Heart left ventricle (tissue), 16 donors: Measurements from ENCODE around the gene SEC63. TPM values are rescaled to one million over a fixed set of nuclear protein-coding genes. Genes with fewer than 3 reads are reported as not detected.
"Not testable (repeated sequence)": the region's sequence is repeated elsewhere in the genome, so short reads cannot be mapped to it uniquely, and the experiment has no call there.

Experiments
- ATAC-seq, 4 donors: fragments of 200-7000 bp; cut with Tn5 transposase; one replicate each; pipeline ENCODE4 v1.9.1; 2020 to 2022; ENCODE audit warnings: moderate library complexity in 4 of 4, mild to moderate bottlenecking in 3 of 4, moderate number of reproducible peaks in 1 of 4
- DNase-seq, 5 donors: peaks; one replicate each; pipeline ENCODE4 v3.0.0-alpha.2; 2020
- H3K27ac ChIP-seq, 12 donors: fragments of 200-600 bp; sonication (generic) in 4 of 12; one replicate each; pipeline versions ENCODE4 v1.5.0 to v1.8.0; 2016 to 2022; ENCODE audit warnings: mild to moderate bottlenecking in 2 of 12
- H3K27me3 ChIP-seq, 9 donors: fragments of 200-600 bp; sonication (generic) in 2 of 9; one replicate each; pipeline versions ENCODE4 v1.5.1 to v1.8.0; 2016 to 2022; ENCODE audit warnings: mild to moderate bottlenecking in 3 of 9
- H3K36me3 ChIP-seq, 9 donors: fragments of 200-600 bp; sonication (generic) in 2 of 9; one replicate each; pipeline versions ENCODE4 v1.5.0 to v1.8.0; 2018 to 2022; ENCODE audit warnings: mild to moderate bottlenecking in 2 of 9
- H3K4me1 ChIP-seq, 12 donors: fragments of 200-600 bp; sonication (generic) in 4 of 12; one replicate each; pipeline versions ENCODE4 v1.5.0 to v1.8.0; 2016 to 2022; ENCODE audit warnings: mild to moderate bottlenecking in 3 of 12
- H3K4me3 ChIP-seq, 12 donors: fragments of 200-600 bp; sonication (generic) in 4 of 12; one replicate each; pipeline versions ENCODE4 v1.5.0 to v1.8.0; 2017 to 2022; ENCODE audit warnings: mild to moderate bottlenecking in 9 of 12, moderate library complexity in 4 of 12
- H3K9me3 ChIP-seq, 12 donors: fragments of 200-600 bp; sonication (generic) in 4 of 12; one replicate each; pipeline versions ENCODE4 v1.5.0 to v1.8.0; 2016 to 2022; ENCODE audit warnings: mild to moderate bottlenecking in 1 of 12
- POLR2A ChIP-seq, 2 donors: fragments of 450-650 bp; IDR thresholded peaks; one replicate each; pipeline ENCODE4 v1.6.1; 2017; ENCODE audit warnings: antibody characterized with exemption in 2 of 2, mild to moderate bottlenecking in 2 of 2, moderate library complexity in 2 of 2
- WGBS, 4 donors: extraction: QIAGEN DNeasy Blood & Tissue Kit in 2 of 4; methylation state at CpG; one replicate each; pipeline versions ENCODE4 v1.1.5 to v1.1.7; 2013 to 2018; 5-methylcytosine and 5-hydroxymethylcytosine counted together
- intact Hi-C, 10 donors: fragments of 100-400 bp; cut with DNase I; formaldehyde crosslinking; loops; one replicate each; pipeline versions ENCODE4 v1.11.1 to v1.14.2; 2022
- polyA plus RNA-seq, 2 donors: library from polyadenylated mRNA; stranded (reverse); fragments of 200-250 nt; gene quantifications; one replicate each; pipeline ENCODE4 v1.2.3, GENCODE V29; 2013
- total RNA-seq, 9 donors: library from RNA; depleted of rRNA in 2 of 9; stranded (reverse); fragments of >200 nt in 2 of 9; fragmentation: NEBNext Ultra II Directional in 3 of 9; extraction: Animal tissue kit (Norgen Biotek cat#: 25700) in 3 of 9; gene quantifications; one replicate each; pipeline versions ENCODE4 v1.1.0 to v1.2.4, GENCODE V29; 2016 to 2023
- TF ChIP-seq, protein P1 (sequence below), 12 donors: fragments of 200-600 bp; sonication (generic) in 4 of 12; IDR thresholded peaks; one replicate each; pipeline versions ENCODE4 v1.5.0 to v1.8.0; 2018 to 2022; ENCODE audit warnings: antibody characterized with exemption in 12 of 12, mild to moderate bottlenecking in 5 of 12
- donor health status: ischemic (EF 13 %, LVEDD 7.1; RV severe dilation, severe dysfunction).
- donor health status: healthy with polysubstance abuse.
- donor health status: DM: no; HTN: yes; CAD: no.
- donor health status: DM: no; HTN: no; CAD: no.
- donor health status: ischemic (EF 25% LVEDD 6.9; RV normal size, moderate dysfunction).
- donor health status: ischemic (EF 25% LVEDD 5.7; RV mildly dilated, moderate dysfunction).
- donor health status: healthy.
- donor health status: DM: yes; HTN: yes; CAD: no.
- donor health status: ischemic (EF 35%, LVEDD 5.7; RV mildly dilated, moderate dysfunction).
- donor health status: nonischemic (EF 11% LVEDD 7.7; RV severe dilation, severe dysfunction).
- donor health status: DM: yes; HTN: yes; CAD: no.
- donor health status: PGD.
- donor health status: ischemic (EF 29% LVEDD 5.4; RV normal size, mild dysfunction).
- donor health status: nonischemic (EF 23%, LVEDD 6.1; RV moderate dilation, normal function).

The SEC63 gene
- total and polyA plus RNA-seq, 11 donors = 15.3 to 64.9 (median 52.5) TPM

GRCh38 chr6:107991061-107991460, 33.1 kb upstream of the SEC63 start:
- TF ChIP-seq POLR2A (IDR thresholded peaks at IDR 0.05) = no peak
- TF ChIP-seq, protein P1, sequence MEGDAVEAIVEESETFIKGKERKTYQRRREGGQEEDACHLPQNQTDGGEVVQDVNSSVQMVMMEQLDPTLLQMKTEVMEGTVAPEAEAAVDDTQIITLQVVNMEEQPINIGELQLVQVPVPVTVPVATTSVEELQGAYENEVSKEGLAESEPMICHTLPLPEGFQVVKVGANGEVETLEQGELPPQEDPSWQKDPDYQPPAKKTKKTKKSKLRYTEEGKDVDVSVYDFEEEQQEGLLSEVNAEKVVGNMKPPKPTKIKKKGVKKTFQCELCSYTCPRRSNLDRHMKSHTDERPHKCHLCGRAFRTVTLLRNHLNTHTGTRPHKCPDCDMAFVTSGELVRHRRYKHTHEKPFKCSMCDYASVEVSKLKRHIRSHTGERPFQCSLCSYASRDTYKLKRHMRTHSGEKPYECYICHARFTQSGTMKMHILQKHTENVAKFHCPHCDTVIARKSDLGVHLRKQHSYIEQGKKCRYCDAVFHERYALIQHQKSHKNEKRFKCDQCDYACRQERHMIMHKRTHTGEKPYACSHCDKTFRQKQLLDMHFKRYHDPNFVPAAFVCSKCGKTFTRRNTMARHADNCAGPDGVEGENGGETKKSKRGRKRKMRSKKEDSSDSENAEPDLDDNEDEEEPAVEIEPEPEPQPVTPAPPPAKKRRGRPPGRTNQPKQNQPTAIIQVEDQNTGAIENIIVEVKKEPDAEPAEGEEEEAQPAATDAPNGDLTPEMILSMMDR (IDR thresholded peaks at IDR 0.05) = no peak
- WGBS, 4 donors = 68 to 73% (median 73%) methylated on average over 4 of the region's 4 CpGs
- Histone ChIP-seq H3K27ac (no peak overlapping the region), H3K36me3 (no peaks in the 10 kb centered on the region), H3K4me3 (no peak overlapping the region), H3K9me3 (no peaks in the 10 kb centered on the region), H3K4me1 (no peaks in the 10 kb centered on the region), H3K27me3 (no peaks in the 10 kb centered on the region)
- no peak for DNase-seq
- ATAC-seq = no peak
- intact Hi-C loops = no loop called here

GRCh38 chr6:107990587-107990986, 32.6 kb upstream of the SEC63 start:
- ATAC-seq, intact Hi-C loops, H3K27me3 ChIP-seq, H3K4me1 ChIP-seq, H3K9me3 ChIP-seq, H3K36me3 ChIP-seq, H3K27ac ChIP-seq, DNase-seq, H3K4me3 ChIP-seq: not testable (repeated sequence)
- WGBS, 4 donors = 56 to 66% (median 62%) methylated on average over 8 of the region's 8 CpGs

DNA sequence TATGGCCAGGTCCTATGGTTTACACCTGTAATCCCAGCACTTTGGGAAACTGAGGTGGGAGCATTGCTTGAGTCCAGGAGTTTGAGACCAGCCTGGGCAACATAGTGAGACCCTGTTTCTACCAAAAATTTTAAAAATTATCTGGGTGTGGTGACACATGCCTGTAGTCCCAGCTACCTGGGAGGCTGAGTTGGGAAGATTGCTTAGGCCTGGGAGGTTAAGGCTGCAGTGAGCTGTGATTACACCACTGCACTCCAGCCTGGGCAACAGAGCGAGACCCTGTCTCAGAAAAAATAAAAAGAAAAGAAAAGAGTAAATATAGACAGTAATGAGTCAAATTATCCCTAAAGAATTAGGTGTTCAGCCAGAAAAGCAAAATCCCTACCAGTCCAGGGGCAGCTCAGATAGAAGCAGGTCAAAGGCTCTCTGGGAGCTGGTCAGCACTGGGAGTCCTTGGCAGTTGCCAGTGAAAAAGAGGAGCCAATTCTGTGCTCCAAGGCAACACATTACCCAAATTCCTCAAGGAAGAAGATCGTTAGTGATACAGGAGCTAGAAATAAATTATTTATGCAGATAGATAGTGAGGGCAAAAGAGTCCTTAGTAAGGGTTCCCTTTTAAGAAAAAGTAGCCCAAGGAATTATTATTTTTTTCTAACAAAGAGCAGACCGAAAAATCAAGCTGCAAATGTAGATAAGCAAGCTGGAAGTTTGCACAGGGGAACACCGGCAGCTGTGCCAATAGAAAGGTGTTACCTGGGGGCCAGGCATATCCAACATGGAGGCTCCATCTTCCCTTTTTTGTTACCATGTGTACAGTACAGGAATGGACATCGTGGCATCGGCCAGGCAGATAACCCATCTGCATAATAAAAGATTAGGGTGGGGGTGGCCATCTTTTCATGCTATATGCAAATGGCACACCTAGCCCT, 31.4 kb upstream of the SEC63 start:
- Histone ChIP-seq H3K36me3 (no peaks in the 10 kb centered on the region), H3K27me3 (no peaks in the 10 kb centered on the region), H3K4me3 (no peak overlapping the region), H3K4me1 (no peaks in the 10 kb centered on the region), H3K9me3 (peaks cover 0 to 6% (median 0%) of the 10 kb centered on the region in 12 donors), H3K27ac (no peak overlapping the region)
- 53 to 59% (median 57%) methylated on average over 6 of the region's 6 CpGs for WGBS, 4 donors
- DNase-seq (no peak), ATAC-seq (no peak)
- TF ChIP-seq POLR2A (IDR thresholded peaks at IDR 0.05) = no peak
- TF ChIP-seq, protein P1 (IDR thresholded peaks at IDR 0.05) = no peak
- intact Hi-C loops = loop anchor here in 3 of 10 donors (10.0 kb wide), 3 partner anchors 55 to 535 kb away; no protein-coding TSS in a partner anchor

DNA sequence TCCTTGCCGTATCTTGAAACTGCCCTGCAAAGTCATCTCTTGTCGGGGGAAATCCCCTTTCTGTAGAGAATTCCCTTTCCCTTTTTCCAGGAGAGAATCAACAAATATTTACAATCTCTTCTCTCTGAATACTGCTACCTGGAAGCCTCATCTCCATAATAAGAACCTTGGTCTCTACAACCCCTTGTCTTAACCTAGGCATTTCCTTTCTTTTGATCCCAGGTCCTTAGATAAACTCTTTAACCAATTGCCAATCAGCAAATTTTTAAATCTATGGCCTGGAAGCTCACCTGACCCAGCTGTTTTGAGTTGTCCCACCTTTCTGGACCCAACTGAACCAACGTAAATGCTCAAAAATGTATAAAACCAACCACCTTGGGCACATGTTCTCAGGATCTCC, 30.6 kb upstream of the SEC63 start:
- WGBS, 4 donors = 83 to 92% (median 84%) methylated on average over 3 of the region's 3 CpGs
- Histone ChIP-seq H3K27me3 (no peaks in the 10 kb centered on the region), H3K4me3 (no peak overlapping the region), H3K4me1 (no peaks in the 10 kb centered on the region), H3K36me3 (no peaks in the 10 kb centered on the region), H3K9me3 (peaks cover 0 to 9% (median 0%) of the 10 kb centered on the region in 12 donors), H3K27ac (no peak overlapping the region)
- DNase-seq (no peak), ATAC-seq (no peak)
- TF ChIP-seq, protein P1 (IDR thresholded peaks at IDR 0.05) = no peak
- no peak for TF ChIP-seq POLR2A (IDR thresholded peaks at IDR 0.05)
- intact Hi-C loops = loop anchor here in 3 of 10 donors (10.0 kb wide), 3 partner anchors 56 to 536 kb away; no protein-coding TSS in a partner anchor
